ENCODE data around the gene ADAMTS19. TPM values are rescaled to one million over a fixed set of nuclear protein-coding genes. Genes with fewer than 3 reads are reported as not detected.

Gene ADAMTS19
- total RNA-seq, 4 donors from 2014 or later, result not detected

GRCh38 chr5:129465776-129466344 lies 5.8 kb downstream of the ADAMTS19 start:
- no peak for DNase-seq
- no peaks in the 10 kb centered on the region for H3K27me3 ChIP-seq
- no peak overlapping the region for H3K4me3 ChIP-seq (replicated peaks in 1 of 3)
- H3K27ac ChIP-seq, result no peak overlapping the region
- H3K36me3 ChIP-seq, result no peaks in the 10 kb centered on the region
- H3K9me3 ChIP-seq, result no peaks in the 10 kb centered on the region
- TF ChIP-seq CTCF (IDR thresholded peaks at IDR 0.05) (no peak), POLR2A (IDR thresholded peaks at IDR 0.05) (no peak)
- WGBS, 2 donors, result 86 to 88% methylated on average over 4 of the region's 4 CpGs
- intact Hi-C loops (cut with DNase I), result no loop called here
- peaks cover 0 to 4% of the 10 kb centered on the region in 2 donors for H3K4me1 ChIP-seq

GRCh38 chr5:129474544-129474943 lies 14.4 kb downstream of the ADAMTS19 start:
- intact Hi-C loops (cut with DNase I), result no loop called here
- no peaks in the 10 kb centered on the region for H3K9me3 ChIP-seq
- DNase-seq, result no peak
- no peaks in the 10 kb centered on the region for H3K36me3 ChIP-seq
- no peak overlapping the region for H3K4me3 ChIP-seq (replicated peaks in 1 of 3)
- WGBS, 2 donors, result 81% methylated on average over 2 of the region's 2 CpGs
- H3K27ac ChIP-seq, result no peak overlapping the region
- no peak for TF ChIP-seq CTCF (IDR thresholded peaks at IDR 0.05)
- no peak for TF ChIP-seq POLR2A (IDR thresholded peaks at IDR 0.05)
- H3K27me3 ChIP-seq, result no peaks in the 10 kb centered on the region
- no peaks in the 10 kb centered on the region for H3K4me1 ChIP-seq

GRCh38 chr5:129476751-129477150 lies 16.7 kb downstream of the ADAMTS19 start:
- no peak overlapping the region for H3K27ac ChIP-seq
- intact Hi-C loops (cut with DNase I), result no loop called here
- no peaks in the 10 kb centered on the region for H3K9me3 ChIP-seq
- no peaks in the 10 kb centered on the region for H3K27me3 ChIP-seq
- TF ChIP-seq POLR2A (IDR thresholded peaks at IDR 0.05) (no peak), CTCF (IDR thresholded peaks at IDR 0.05) (no peak)
- H3K4me3 ChIP-seq (replicated peaks in 1 of 3), result no peak overlapping the region
- H3K36me3 ChIP-seq, result no peaks in the 10 kb centered on the region
- no peak for DNase-seq
- no peaks in the 10 kb centered on the region for H3K4me1 ChIP-seq

GRCh38 chr5:129477532-129477931 lies 17.4 kb downstream of the ADAMTS19 start:
- no peaks in the 10 kb centered on the region for H3K27me3 ChIP-seq
- no peaks in the 10 kb centered on the region for H3K9me3 ChIP-seq
- WGBS, 2 donors, result 52 to 53% methylated on average over 1 of the region's 1 CpG
- intact Hi-C loops (cut with DNase I), result no loop called here
- no peak overlapping the region for H3K4me3 ChIP-seq (replicated peaks in 1 of 3)
- H3K36me3 ChIP-seq, result no peaks in the 10 kb centered on the region
- DNase-seq, result no peak
- TF ChIP-seq CTCF (IDR thresholded peaks at IDR 0.05), result no peak
- TF ChIP-seq POLR2A (IDR thresholded peaks at IDR 0.05), result no peak
- no peak overlapping the region for H3K27ac ChIP-seq
- H3K4me1 ChIP-seq, result no peaks in the 10 kb centered on the region

GRCh38 chr5:129481161-129481560 lies 21.1 kb downstream of the ADAMTS19 start:
- Histone ChIP-seq H3K27ac (no peak overlapping the region), H3K9me3 (no peaks in the 10 kb centered on the region), H3K27me3 (no peaks in the 10 kb centered on the region), H3K4me1 (no peaks in the 10 kb centered on the region), H3K4me3 (replicated peaks in 1 of 3) (no peak overlapping the region), H3K36me3 (no peaks in the 10 kb centered on the region)
- WGBS, 2 donors, result 69 to 70% methylated on average over 3 of the region's 3 CpGs
- intact Hi-C loops (cut with DNase I), result loop anchor here (5.0 kb wide), 1 partner anchor 91 kb away; no protein-coding TSS in a partner anchor
- TF ChIP-seq POLR2A (IDR thresholded peaks at IDR 0.05) (no peak), CTCF (IDR thresholded peaks at IDR 0.05) (no peak)
- DNase-seq, result no peak
